ENCODE data around the gene PIPOX.

- no peak for TF ChIP-seq CTCF (conservative IDR thresholded peaks at IDR 0.05 in 1 of 2, IDR thresholded peaks at IDR 0.05 in 1 of 2; ENCODE audit: low read depth in 1 of 2, low read length in 2 of 2)
- no peak for TF ChIP-seq EZH2 (IDR thresholded peaks at IDR 0.05; ENCODE audit: low read length, missing control alignments)
These were observed 53.2 kb downstream of the PIPOX start for GRCh38 chr17:29096094-29096493.

Data from fibroblast of lung (primary cell).